ENCODE results near the gene CDK11B.
A peak's percentile ranks its signal among the peaks of the same experiment; 100 is the strongest.
"Not testable (repeated sequence)": the region's sequence is repeated elsewhere in the genome, so short reads cannot be mapped to it uniquely, and the experiment has no call there.

CDK11B gene

DNA sequence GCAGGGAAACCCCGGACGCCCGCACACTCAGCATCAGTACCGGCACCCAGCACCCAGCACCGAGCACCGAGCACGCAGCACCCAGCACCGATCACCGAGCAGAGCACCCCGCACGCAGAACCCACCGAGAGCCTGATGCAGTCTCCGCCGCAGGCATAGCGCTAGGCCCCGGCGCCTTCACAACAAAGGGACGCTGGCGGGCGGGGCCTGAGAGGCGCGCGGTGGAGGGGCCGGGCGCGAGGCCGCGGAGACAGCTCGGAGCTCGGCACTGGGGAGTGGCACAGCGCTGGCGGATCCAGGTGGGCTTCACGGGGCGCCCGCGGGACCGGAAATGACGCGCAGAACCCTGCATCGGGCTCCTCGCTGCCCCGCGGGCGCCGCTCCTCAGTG, 33.5 kb upstream of the CDK11B start:
- Mint-ChIP-seq H3K36me3 (peaks cover 14% of the 10 kb centered on the region), H3K27ac (peak overlapping the region; percentile 95), H3K4me3 (peak overlapping the region; percentile 64), H3K4me1 (peaks cover 12% of the 10 kb centered on the region)
- ATAC-seq, result peak; percentile 79
- H3K9me3 Mint-ChIP-seq, result not testable (repeated sequence)
- DNase-seq (ENCODE audit: low spot score in 2 of 2), result peak; percentile 71 to 88

DNA sequence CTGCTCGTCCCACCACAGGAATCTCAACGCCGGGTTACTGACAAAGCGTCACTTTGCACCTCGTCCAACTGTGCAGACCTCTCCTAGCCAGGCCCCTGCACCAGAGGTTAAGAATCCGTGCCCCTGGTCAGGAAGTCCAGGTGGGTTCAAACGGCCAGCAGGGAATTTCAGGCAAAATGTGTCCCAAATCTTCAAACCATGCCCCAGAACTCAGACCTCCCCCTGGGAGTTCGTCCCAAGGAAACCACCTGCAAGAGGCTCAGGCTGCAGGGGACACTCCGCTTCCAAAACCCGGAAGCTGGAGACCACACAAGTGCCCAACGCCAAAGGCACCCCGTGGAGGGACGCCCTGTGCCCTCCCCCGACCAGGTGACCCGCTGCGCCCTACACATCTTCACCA, 32.6 kb upstream of the CDK11B start:
- H3K9me3 Mint-ChIP-seq; ATAC-seq; H3K4me3 Mint-ChIP-seq; DNase-seq (ENCODE audit: low spot score in 2 of 2); H3K4me1 Mint-ChIP-seq; H3K27ac Mint-ChIP-seq: not testable (repeated sequence)
- H3K36me3 Mint-ChIP-seq, result peaks cover 14% of the 10 kb centered on the region

DNA sequence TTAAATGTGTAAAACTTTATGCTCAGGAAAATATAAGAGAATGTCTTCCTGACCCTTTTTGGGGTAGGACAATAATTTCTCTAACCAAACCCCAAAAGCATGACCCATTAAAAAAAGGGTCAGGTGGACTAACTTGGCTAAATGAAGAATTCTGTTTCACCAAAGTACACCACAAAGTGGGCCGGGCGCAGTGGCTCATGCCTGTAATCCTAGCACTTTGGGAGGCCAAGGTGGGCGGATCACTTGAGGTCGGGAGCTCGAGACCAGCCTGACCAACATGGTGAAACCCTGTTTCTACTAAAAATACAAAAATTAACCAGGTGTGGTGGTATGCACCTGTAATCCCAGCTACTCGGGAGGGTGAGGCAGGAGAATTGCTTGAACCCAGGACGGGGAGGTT, 30.7 kb upstream of the CDK11B start:
- H3K4me3 Mint-ChIP-seq; H3K27ac Mint-ChIP-seq; ATAC-seq; H3K9me3 Mint-ChIP-seq; DNase-seq (ENCODE audit: low spot score in 2 of 2): not testable (repeated sequence)
- Mint-ChIP-seq H3K4me1 (peaks cover 12% of the 10 kb centered on the region), H3K36me3 (peaks cover 22% of the 10 kb centered on the region)

DNA sequence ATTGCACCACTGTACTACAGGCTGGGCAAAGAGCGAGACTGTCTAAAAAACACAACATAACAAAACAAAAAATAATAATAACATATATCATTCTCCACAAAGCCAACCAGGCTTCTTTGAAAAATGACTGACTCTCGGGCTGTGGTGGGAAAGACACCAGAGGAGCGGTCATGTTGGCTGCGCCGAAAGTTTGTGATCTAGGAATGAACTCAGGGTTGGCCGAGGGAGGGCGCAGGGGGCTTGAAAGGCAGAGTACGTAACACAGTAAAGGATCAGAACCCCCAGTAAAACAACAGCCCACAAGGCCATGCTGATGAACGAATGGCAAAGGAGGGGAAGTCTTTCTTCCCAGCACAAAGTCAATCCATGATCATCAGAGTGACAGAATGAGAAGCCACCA, 29.0 kb upstream of the CDK11B start:
- ATAC-seq, result no peak
- H3K36me3 Mint-ChIP-seq, result peaks cover 37% of the 10 kb centered on the region
- H3K4me3 Mint-ChIP-seq, result no peak overlapping the region
- no peak for DNase-seq (ENCODE audit: low spot score in 2 of 2)
- peaks cover 12% of the 10 kb centered on the region for H3K4me1 Mint-ChIP-seq
- no peak overlapping the region for H3K27ac Mint-ChIP-seq
- H3K9me3 Mint-ChIP-seq, result no peaks in the 10 kb centered on the region

DNA sequence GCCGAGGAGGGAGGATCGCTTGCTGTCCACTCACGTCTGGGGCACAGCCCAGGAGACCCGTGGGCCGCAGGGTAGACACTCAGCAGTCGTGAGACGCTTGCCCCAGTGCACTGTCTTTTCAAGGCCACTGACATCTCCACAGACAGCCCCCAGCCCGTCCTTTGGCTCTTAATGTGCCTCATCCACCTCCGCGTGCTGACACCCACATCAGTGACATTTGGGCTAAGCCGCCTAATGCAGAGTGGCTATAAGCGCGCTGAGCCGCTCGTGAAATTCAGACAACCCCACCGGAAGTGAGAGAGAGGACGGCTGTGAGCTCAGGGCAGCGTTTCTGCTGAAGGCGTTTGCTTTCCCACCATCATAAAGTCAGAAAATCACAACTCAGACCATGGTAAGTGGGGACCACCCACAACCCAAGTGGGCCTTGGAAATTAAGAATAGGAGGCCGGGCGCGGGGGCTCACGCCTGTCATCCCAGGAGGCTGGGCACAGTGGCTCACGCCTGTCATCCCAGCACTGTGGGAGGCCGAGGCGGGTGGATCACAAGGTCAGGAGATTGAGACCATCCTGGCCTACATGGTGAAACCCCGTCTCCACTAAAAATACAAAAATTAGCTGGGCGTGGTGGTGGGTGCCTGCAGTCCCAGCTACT, 25.4 kb upstream of the CDK11B start:
- ATAC-seq, result no peak
- Mint-ChIP-seq H3K4me3 (no peak overlapping the region), H3K4me1 (peaks cover 16% of the 10 kb centered on the region), H3K27ac (no peak overlapping the region), H3K9me3 (no peaks in the 10 kb centered on the region), H3K36me3 (peaks cover 30% of the 10 kb centered on the region)
- DNase-seq (ENCODE audit: low spot score in 2 of 2), result no peak

DNA sequence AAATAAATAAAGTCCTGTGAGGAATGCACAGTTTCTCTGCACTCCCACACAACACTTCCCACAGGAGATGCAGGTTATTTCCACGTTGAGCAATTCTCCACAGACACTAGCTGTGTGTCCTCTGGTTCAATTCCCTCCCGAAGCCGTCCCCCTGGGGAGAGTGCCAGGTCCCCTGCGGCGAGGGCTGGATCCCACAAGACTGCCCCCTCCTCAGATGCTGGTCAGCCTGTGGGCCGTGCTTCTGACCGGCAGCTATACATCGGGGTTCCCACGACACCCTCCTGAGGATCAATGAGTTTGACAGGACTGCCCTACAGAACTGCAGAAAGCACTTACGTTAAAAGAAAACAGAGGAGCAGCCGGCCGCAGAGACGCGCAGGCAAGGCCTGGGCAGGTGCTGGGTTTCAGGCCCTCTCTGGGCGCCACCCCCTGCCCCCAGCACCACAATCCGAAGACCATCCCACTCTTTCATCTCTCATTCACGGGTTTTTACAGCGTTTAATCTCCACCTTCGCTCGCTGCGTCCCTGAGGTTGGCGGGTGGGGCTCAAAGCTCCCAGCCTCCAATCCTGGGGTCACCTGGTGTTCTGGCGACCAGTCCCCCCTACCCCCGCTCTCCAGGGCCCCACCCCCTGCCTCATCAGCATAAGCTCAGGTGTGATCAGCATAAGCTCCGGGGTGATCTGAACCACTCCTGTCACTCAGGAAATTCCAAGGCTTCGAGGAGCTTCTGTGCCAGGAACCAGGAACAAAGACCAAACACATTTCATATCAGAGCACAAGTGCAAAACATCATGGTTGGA, 24.5 kb upstream of the CDK11B start:
- ATAC-seq (no peak), DNase-seq (ENCODE audit: low spot score in 2 of 2) (no peak)
- Mint-ChIP-seq H3K4me3 (no peak overlapping the region), H3K9me3 (no peaks in the 10 kb centered on the region), H3K4me1 (peaks cover 25% of the 10 kb centered on the region), H3K27ac (no peak overlapping the region), H3K36me3 (peaks cover 36% of the 10 kb centered on the region)

DNA sequence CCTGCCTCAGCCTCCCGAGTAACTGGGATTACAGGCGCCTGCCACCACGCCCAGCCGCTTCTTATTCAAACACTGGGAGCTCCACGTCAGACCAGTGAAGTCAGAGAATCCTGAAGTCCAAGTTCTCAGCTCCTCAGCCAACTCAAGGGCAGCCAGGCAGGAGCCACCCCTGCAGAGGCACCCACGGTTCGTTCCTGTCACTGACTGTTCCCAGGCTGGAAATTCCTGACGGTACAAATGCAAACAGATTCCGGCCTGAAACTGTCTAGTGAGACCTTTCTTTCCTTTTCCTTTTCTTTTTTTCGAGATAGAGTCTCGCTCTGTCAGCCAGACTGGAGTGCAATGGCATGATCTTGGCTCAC, 22.1 kb upstream of the CDK11B start:
- H3K4me1 Mint-ChIP-seq, result peaks cover 30% of the 10 kb centered on the region

DNA sequence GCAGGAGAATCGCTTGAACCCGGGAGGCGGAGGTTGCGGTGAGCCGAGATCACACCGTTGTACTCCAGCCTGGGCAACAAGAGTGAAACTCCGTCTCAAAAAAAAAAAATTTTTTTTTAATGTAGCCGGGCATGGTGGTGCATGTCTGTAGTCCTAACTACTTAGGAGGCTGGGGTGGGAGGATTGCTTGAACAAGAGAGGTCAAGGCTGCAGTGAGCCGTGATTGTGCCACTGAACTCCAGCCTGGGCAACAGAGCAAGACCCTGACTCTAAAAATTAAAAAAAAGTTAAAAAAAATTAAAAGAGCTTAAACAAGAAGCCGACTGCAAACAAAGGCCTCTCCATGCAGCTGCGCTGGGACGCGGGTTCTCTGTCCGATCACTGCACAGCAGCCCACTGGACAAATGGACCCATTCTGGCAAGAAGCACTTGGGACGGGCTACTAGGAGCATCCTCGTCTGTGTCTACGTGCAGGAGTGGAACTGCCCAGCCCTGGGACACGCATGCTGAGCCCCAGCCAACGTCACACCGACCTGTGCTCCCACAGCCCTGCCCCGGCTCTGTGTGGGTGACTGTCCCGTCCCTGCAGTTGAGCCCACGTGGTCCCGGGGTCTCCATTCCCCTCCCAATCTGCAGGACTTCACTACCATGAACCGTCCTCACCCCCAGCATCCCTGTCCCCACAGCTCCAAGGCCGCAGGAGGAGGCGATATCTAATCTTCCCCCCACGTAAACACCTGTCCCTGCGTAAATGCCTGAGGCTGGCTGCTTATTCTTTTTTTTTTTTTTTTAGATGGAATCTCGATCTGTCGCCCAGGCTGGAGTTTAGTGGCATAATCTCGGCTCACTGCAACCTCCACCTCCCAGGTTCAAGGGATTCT, 21.5 kb upstream of the CDK11B start:
- Mint-ChIP-seq H3K27ac (no peak overlapping the region), H3K4me1 (peaks cover 27% of the 10 kb centered on the region), H3K36me3 (peaks cover 37% of the 10 kb centered on the region), H3K4me3 (no peak overlapping the region), H3K9me3 (no peaks in the 10 kb centered on the region)
- ATAC-seq (no peak), DNase-seq (ENCODE audit: low spot score in 2 of 2) (no peak)

More for the DNA sequence above, 22.1 kb upstream of the CDK11B start:
- no peak overlapping the region for H3K4me3 Mint-ChIP-seq
- H3K9me3 Mint-ChIP-seq, result no peaks in the 10 kb centered on the region
- no peak for ATAC-seq
- peaks cover 41% of the 10 kb centered on the region for H3K36me3 Mint-ChIP-seq
- no peak overlapping the region for H3K27ac Mint-ChIP-seq
- no peak for DNase-seq (ENCODE audit: low spot score in 2 of 2)

DNA sequence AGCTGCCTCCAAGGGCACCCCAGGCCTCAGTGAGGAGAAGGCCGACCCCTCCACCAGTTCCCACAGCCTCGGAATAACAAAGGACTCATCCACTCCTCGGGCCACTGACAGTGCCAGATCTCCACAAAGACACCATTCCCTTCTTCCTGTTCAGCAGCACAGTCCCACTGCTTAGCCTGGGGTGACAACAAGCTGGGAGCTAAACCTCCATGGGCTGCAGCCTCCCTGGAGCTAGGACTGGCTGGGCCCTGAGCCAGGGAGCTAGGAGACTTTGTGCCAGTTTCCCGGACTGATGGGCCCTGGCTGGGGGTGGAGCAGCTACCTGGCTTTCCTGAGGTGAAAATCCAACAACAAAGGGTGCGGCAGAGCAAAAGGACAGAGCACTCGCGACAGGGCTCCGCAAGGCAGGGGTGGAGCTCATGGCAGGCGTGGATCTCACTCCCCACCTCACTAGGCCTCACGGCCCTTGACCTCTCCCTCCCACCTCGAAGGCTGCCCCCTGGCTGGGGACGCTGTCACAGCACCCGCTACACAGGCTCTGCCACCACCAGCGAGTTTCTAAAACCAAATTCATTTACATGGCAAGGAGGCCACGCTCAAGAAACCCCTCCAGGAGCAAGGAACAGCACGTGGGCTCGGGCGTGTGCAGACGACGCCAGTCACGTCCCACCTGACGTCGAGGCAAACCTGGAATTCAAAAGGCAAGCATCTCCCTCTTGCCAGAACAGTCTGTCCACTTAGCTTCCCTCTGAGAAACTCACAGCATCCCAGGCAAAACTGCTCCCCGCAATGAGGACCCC, 20.0 kb upstream of the CDK11B start:
- peak; percentile 38 to 63 for DNase-seq (ENCODE audit: low spot score in 2 of 2)
- Mint-ChIP-seq H3K36me3 (peaks cover 39% of the 10 kb centered on the region), H3K4me3 (peak overlapping the region; percentile 91), H3K27ac (peak overlapping the region; percentile 97), H3K4me1 (peaks cover 30% of the 10 kb centered on the region), H3K9me3 (no peaks in the 10 kb centered on the region)
- peak; percentile 81 for ATAC-seq

DNA sequence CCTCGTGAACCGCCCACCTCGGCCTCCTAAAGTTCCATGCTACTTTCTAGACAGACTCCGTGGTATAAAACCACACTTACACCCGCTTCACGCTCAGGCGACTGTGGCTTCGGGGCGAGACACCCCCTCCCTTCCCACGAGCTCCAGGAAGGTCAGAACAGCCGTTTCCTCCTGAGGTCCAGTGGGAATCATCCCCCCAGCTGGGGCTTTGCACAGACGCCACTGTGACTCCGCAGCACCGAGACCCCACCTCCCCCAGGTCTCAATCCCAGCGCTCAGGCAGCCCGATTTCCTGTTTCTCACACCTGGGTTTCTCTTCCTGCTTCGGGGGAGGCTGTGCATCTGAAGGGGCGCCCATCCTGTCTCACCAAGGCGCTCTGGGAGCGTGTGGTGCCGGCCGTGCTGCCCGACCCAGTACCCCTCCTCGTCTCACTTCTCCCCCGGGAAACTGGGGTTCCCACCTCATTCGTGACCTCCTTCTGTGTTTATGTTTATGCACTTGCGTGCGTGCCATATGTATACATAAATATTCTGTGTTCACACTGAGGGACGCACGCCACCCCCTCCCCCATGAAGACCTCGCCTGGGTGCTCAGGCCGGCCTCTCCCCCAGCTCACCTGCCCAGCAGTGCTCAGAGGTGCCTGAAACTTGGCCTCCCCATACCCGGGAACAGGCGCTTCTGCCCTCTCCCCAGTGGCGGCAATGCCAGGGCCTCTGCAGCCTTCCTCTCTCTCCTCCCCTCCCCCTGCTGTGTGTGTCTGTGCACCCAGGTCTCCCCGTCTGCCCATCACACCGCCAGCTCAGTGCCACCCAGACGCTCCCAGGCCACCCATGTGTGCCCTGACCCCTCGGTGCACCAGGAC, 19.1 kb upstream of the CDK11B start:
- Mint-ChIP-seq H3K27ac (peak overlapping the region; percentile 97), H3K4me3 (peak overlapping the region; percentile 91), H3K36me3 (peaks cover 39% of the 10 kb centered on the region), H3K9me3 (no peaks in the 10 kb centered on the region), H3K4me1 (peaks cover 30% of the 10 kb centered on the region)
- peak; percentile 59 for ATAC-seq
- peak; percentile 20 to 68 for DNase-seq (ENCODE audit: low spot score in 2 of 2)

DNA sequence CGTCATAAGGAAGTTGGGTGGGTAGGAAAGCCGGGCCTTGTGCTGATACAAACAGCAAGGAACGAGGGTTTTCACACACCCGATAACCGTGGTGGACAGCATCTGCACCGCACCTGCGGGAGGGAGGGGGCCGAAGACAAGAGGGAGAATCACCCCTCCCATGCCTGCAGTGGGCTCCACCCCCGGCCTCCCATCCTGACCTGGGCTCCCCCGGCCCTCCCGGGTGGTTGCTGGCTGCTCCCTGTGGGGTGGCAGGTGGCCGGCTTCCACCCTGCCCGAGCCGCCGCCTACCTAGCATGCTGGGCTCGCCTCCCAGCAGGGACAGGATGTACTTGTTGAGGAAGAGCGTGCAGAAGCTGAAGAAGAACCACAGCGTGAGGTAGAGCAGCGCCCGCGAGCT, 17.3 kb upstream of the CDK11B start:
- H3K36me3 Mint-ChIP-seq, result peaks cover 48% of the 10 kb centered on the region
- H3K9me3 Mint-ChIP-seq; DNase-seq (ENCODE audit: low spot score in 2 of 2); H3K27ac Mint-ChIP-seq; H3K4me3 Mint-ChIP-seq; ATAC-seq: not testable (repeated sequence)
- H3K4me1 Mint-ChIP-seq, result peaks cover 30% of the 10 kb centered on the region

DNA sequence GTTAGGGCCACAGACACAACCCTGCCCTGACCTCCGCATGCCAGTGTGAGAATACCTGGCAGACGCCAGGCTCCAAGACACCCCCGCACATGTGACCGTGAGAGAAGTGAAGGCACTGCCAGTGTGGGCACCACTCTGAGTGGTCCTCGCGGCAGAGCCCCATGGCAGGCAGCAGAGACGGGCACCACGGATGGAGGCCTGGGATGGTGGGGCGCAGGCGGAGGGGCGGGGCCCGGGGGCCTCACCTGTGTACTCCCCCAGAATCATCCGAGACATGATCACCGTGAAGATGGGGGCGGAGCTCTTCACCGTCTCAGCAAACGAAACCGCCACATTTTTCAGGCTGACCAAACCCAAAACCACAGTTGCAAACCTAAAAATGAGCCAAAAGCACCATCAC, 16.4 kb upstream of the CDK11B start:
- not testable (repeated sequence) for H3K9me3 Mint-ChIP-seq; ATAC-seq; H3K27ac Mint-ChIP-seq; H3K4me3 Mint-ChIP-seq; DNase-seq (ENCODE audit: low spot score in 2 of 2)
- H3K36me3 Mint-ChIP-seq, result peaks cover 57% of the 10 kb centered on the region
- H3K4me1 Mint-ChIP-seq, result peaks cover 30% of the 10 kb centered on the region

DNA sequence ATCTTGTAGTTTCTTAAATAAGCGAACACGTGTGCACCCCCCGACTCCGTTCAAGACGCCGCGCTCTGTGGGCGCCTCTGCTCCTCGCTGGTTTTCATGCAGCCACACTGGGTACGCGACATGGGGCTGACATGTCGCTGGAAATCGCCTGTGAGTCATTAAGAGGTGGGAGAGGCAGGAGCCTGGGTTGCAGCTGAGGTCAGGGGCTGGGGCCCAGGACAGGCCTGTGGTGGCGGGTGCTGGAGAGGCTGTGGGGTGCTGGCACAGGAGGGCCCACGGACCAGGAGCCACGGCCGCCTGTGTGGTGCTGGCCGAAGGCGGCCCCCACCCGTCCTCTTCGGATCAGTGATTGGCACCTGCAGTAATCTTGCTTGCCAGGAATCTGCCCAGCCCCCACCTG, 16.0 kb upstream of the CDK11B start:
- H3K4me3 Mint-ChIP-seq; H3K9me3 Mint-ChIP-seq; H3K27ac Mint-ChIP-seq; DNase-seq (ENCODE audit: low spot score in 2 of 2): not testable (repeated sequence)
- peak; percentile 25 for ATAC-seq
- peaks cover 61% of the 10 kb centered on the region for H3K36me3 Mint-ChIP-seq
- H3K4me1 Mint-ChIP-seq, result peaks cover 30% of the 10 kb centered on the region

Measured in stimulated activated effector memory CD8-positive, alpha-beta T cell treated with anti-CD3 and anti-CD28 coated beads, Interleukin-12 subunit alpha, Interleukin-12 subunit beta, amount 100 ng/mL, for 72 hours (primary cell).